GM18867 (cell line): ENCODE data around the gene ADM.

ENCODE experiments used
- ATAC-seq: cut with Tn5 transposase; IDR thresholded peaks from one replicate; pipeline ENCODE4 v1.9.1; 2021; ENCODE audit warnings: mild to moderate bottlenecking, moderate library complexity; ENCODE audit not compliant: unreplicated experiment

The ADM gene

DNA sequence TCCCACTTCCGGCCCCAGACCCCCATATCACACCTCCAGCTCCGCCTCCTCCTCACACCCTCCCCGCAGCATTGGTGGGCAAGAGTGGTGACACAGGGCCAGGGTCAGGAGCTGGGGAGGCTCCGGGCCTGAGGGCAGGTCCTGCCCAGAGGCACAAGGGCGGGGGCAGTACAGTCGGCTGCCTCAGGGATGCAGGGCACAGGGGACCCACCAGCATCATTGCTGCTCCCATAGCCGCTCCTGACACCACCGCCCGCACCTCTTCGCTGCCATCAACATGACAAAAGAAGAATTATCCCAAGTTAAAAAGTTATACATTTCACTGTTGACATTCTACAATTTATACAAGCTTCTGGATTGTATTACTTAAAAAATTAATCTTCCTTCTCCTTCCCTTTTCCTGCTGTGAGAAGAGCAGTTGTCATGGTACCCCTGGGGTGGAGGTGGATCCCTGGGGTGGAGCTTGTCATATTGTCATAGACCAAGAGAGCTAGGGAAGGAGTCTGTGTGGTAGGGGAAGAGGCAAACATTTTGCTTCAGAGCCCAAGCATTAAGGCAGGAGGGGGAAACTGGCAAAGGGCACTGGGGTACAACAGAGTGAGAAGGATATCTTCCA lies 15.0 kb upstream of the ADM start:
- ATAC-seq: no peak

DNA sequence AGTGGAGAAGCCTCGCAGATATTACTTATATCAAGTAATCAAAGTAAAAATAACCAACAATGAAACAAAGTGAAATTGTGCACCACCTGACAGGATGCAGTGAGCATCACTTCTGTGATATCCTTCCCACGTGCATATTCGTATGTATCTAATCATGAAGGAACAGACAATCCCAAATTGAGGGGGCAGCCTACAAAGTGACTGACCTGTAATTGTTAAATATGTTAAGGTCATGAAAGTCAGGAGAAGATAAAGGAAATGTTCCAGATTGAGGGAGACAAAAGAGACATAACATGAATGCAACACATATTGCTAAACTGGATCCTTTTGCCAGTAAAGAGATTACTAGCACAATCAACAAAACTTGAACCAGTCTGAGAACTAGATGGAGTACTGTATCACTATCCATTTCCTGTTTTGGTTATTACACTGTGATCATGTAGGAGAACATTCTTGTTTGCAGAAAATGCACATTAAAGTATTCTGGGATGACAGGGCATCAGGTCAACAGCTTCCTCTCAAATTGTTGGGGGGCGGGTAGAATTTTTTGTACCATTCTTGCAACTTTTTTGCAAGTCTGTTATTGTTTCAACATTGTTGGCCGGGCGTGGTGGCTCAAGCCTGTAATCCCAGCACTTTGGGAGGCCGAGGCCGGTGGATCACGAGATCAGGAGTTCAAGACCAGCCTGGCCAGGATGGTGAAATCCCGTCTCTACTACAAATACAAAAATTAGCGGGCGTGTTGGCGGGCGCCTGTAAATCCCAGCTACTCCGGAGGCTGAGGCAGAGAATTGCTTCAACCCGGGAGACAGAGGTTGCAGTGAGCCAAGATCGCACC lies 12.9 kb upstream of the ADM start:
- ATAC-seq: no peak

DNA sequence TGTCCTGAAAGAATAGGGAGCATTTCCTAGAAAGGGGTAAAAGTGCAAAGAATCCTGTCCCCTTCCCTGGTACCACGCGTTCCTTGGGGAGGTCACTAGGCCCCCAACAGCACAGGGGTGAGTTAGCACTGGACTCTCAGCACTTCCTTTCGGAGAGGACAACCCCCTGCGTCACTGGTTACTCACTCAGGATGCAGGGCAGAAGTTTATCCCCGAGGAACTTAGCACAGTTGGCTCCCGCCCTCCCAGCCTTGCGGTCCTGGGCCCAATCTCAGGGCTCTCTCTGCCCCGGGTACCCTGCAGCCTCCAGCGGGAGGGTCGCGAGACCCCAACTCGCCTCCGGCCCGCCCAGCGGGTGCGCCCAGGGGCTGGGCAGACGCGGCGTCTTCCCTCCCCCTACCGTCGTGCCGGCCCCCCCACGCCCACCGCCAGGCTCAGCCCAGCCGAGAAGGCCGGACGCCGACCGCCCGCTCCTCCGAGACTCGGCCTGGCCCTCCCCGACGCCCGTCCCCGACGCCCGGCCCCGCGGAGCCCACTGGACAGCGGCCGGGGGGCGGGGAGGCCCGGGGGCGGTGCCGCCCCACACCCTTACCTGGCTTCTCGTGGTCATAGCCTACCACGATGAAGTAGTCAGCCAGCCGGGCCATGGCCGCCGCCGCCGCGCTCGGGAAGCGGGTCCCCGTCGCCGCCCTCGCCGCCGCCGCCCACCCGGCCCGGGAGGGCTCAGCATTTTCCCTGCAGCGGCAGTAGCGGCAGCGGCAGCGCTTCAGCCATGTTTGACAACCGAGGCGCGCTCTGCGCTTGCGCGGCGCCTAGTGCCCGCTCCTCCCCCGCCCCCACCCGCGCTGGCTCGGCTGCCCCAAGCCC lies 11.2 kb upstream of the ADM start, which contains the start of gene SBF2:
Gene SBF2, minus strand, starts transcription at position 797 of the 867 bp plus-strand sequence. Its CDS starts 150 bp downstream, at position 647.
- peak; percentile 47 for ATAC-seq

DNA sequence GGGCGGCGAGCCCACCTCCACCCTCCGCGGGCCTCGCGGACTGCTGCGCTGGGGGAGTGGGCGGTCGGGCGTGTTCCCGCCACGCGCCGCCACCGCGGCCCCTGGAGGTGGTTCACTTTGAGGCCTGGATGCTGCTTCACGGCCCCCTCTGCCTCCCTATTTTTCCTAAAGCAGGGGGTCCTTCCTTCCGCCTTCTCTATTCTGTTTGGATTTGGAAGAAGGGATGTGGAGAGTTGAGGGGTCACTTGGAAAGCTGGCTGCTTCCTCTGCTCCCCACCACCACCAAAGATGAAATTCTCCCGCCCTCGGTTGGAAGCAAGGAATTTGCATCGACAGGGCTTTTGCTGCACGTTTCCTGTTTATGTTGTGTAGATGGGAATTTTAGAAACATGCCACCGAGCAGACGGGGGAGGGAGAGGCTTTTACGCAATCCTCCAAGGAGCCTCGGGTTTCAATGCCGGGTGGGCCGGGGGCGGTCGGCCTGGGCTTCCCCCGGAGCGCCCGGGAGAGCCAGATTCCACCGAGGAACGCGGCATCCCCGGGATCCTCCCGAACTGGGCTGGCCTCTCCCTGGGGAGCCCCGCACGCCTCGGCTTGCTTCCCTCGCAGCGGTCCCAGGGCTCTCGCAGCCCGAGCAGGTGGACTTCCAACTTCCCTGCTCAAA lies 10.5 kb upstream of the ADM start:
- no peak for ATAC-seq

DNA sequence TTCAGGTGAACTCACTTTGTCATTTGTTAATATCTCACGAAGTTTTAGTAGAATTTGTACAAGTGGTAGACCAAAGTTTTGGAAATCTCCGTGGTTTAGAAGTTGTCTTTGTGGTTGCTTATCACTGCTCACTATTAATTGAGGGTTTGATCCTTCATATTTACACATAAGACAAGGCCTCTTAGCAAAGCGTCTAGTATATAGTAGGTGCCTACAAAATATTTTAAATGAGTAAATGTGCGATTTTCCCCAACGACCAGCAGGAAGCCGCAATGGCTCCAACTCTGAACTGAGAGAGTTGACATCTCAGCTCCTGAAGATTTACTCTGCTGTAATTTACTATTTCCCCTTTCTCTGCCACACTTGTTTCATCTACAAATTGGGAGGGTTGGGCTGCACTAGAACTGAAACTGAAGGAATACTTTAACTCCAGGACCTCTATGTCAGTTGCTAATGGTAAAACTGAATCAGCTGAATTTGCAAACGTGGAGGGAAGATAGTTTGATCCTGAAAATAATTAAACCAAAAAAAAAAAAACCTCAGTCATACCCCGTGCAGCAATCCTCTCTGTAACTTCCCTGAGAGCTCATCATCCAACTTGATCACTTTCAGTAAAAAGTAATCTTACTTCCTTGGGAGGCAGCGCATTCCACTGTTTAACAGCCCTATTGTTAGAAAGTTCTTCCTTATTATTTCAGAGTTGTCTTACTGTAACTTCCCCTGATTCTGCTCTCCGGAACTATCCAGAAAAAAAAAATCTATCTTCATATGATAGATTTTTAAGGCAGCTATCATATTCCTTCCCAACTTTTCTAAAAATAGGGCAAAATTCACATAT lies 9.6 kb upstream of the ADM start:
- no peak for ATAC-seq

DNA sequence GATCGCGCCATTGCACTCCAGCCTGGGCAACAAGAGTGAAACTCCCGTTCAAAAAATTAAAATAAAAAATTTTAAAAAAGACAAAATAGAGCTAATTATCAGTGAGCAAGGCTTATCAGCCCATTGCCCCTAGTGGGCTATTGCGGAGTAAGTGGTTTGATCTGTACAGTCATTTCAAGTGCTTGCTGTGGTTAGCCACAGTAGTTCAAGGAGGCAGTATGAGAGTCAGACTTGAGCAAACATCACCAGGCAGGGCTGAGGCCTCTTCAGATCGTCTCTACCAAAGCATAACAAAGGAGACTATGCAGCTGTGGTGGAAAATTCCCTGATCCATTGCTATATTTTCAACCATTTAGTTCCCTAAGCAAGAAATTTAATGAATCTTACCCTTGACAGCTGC lies 6.5 kb upstream of the ADM start:
- ATAC-seq: peak; percentile 92

DNA sequence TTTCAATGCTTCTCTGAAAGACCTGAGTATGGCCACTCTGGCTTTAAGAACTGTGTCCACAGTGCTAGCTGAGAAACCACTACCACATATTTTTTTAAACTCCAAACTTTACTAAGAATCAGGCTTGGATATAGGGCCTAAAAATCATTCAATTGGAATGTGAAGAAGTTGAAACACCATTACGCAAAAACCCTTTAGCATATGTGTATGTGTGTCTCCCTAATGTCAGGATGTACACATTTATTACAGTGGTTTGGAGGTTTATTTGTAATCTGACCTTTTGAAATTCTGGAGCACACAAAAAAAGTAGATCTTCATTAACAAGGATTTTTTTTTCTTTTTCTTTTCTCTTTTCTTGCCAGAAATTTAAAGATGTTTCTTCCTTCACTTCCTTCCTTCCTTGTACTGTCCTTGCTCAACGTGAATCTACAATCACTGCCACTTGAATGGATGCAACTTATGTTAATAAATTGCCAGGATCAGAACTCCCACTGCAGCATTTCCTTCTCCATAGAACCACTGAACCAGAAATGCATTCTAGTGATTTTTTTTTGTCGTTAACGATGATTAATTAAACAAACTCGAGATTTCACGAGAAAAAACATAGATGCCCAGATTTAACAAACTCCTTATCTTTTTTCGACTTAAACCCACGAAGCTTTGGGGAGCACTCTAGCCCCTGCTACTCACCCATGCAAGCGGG lies 3.1 kb upstream of the ADM start:
- no peak for ATAC-seq

DNA sequence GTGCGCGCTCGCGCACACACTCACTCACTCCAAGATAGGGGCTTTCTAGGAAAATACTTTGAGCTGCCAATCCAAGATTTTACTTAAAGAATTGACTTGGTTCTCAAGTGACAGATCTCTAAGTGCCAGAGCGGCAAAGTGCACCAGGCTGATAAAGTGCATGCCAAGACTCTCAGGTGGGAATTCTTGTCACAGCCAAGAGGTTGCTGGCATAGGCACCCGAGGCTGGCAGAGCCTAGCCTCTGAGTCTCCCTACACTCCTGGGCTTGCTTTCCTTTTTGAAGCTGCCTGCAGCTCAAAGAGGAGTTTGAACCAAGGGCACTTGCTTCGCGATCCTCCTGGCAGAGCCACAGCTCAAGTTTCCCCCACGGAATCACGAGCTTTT lies 2.5 kb upstream of the ADM start:
- no peak for ATAC-seq

DNA sequence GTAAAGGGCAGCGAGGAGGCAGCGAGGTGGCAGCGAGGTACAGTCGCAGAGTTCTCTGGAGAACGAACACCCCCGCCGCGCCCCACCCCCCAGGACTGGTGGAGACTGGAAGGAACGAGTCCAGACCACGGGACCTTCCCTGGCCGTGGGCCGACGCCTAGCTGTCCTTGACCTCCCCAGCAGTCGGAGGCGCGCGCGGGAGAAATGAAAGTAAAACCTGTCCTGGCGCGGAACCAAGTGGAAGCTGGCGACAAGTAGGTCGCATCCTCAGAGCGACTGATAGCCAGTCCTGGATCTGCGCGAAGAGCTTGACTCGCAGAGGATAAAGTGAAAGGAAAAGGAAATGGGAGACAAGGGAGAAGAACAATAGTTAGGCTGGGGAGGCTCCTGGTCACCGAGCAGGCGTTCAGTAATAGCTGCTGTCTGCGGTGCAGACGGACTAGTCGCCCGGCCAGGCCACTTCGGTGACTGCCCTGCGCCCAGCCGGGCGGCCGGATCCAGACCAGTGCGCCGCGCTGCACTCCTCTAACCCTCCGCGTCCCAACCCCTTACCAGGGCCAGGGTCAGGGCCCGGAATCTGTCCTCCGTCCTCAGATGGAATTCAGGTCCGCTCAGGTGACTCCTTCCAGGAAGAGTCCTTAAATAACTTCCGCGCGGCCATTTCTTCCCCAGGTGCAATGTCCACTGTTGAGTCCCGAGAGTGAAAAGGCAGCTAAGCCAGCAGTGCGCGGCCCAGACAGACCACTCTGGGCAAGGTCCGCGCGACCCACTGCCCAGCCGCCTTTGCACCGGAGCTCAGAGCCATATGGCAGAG lies 1.9 kb upstream of the ADM start:
- no peak for ATAC-seq

DNA sequence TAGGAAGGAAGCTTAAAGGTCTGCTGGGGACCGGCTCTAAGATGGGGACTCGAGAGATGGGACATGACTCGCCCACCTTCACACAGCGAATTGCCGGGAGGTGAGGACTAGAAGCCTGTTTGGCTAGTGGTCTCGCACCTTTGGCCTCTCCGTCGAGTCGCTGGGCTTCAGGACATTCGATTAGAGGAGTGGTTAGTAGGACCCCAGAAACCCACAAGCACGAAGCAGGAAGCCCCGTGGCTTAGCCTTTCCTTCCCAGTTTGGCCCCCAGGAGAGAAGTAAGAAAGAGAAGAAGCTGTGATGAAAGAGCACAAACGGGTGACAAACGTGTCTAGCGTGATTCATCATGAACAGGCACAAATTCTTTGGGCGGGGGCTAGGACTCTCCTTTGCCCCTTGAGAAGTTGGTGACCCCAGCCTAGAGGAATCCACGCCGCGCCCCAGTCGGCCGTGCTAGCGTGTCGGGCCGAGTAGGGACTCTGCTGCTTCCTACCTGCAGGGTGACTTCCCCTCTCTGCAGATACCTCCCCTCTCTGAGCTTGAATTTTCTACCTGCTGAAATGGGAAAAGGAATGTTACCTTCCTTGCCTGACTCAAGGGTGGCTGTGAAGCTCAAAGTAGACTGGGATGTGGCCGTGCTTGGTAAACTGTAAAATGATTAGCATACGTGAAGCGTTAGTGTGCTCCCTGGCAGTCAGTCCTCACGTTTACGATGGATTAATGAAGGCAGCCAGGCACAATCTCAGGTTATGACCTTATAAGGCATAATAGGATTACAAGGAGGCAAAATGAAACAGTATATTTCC lies 1.1 kb upstream of the ADM start:
- ATAC-seq: no peak

DNA sequence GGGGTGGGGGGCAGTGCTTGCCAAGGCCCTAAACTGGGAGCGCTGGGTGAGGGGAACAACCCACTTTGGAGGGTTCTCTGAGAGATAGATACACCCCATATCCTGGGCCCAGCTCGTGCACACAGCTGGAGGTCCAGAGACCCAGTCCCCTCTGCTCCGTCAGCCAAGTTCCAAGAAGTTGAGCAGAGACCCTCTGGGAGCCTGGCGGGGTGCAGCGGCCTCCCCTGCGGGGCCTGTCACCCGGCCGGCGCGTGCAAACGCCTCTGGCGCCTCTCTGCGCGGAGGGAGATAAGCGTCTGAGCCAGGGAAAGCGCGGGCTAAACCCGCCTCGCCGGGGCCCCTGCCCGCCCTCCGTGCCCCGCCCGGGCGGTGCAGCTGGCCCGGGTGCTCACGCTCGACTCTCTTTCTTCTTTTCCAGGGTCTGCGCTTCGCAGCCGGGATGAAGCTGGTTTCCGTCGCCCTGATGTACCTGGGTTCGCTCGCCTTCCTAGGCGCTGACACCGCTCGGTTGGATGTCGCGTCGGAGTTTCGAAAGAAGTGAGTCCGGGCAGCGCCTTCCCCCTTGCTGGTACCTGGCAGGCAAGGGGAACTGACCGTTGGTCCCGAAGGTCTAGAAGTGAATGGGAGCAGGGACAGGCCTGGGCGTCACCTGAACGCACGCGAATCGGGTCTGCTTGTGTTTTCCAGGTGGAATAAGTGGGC lies 540 bp downstream of the ADM start:
- ATAC-seq: no peak

DNA sequence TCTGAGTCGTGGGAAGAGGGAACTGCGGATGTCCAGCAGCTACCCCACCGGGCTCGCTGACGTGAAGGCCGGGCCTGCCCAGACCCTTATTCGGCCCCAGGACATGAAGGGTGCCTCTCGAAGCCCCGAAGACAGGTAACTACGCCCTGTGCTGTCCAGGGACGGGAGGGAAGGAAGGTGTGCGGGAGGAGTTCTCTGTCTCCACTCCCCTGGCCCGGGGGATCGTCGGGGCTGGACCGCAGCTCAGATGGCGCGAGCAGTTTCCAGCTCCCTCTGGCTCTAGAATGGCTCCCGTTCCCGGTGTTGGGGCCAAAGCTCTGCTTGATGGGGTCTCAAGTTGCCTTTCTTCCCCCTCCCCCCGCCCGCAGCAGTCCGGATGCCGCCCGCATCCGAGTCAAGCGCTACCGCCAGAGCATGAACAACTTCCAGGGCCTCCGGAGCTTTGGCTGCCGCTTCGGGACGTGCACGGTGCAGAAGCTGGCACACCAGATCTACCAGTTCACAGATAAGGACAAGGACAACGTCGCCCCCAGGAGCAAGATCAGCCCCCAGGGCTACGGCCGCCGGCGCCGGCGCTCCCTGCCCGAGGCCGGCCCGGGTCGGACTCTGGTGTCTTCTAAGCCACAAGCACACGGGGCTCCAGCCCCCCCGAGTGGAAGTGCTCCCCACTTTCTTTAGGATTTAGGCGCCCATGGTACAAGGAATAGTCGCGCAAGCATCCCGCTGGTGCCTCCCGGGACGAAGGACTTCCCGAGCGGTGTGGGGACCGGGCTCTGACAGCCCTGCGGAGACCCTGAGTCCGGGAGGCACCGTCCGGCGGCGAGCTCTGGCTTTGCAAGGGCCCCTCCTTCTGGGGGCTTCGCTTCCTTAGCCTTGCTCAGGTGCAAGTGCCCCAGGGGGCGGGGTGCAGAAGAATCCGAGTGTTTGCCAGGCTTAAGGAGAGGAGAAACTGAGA lies 1.4 kb downstream of the ADM start:
- no peak for ATAC-seq

DNA sequence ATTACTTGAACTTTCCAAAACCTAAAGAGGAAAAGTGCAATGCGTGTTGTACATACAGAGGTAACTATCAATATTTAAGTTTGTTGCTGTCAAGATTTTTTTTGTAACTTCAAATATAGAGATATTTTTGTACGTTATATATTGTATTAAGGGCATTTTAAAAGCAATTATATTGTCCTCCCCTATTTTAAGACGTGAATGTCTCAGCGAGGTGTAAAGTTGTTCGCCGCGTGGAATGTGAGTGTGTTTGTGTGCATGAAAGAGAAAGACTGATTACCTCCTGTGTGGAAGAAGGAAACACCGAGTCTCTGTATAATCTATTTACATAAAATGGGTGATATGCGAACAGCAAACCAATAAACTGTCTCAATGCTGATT lies 2.1 kb downstream of the ADM start:
- ATAC-seq: no peak

DNA sequence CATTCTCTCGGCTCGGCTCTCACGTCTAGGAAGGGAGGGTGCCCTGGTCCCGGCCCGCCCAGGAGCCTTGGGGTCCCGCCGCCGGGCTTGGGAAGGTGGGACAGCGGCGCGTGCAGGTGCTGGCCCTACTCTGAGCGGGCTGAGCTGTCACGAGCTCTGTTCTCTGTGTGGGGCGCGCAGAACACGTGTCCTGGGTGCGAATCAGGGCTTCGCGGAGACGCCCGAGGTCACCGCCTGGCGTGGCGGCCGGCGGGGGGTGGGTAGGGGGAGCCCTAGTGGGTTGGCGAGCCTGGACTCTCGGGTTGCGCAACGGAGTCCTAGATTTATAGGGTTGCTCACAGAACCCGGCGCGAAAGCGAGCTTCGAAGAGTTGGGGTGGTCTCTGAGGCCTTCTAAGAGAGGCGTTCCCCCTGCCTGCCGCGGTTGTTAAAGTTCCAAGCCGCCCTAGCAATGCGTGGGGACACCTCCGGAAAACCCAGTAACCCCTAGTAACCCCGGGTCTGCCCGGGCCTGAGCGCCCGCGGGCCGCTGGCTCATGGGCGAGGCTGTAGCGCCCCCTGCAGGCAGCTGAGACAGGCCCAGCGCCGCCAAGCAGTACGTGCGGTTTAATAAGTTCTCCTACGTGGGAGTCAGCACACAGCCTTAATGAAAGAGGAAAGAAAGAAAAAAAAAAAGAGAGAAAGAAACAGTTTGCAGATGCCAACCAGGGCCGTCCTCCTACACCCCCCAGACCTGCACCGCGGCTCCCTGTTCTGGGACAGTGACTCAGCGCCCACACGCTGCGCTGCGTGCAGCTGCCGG lies 2.7 kb downstream of the ADM start:
- peak; percentile 66 for ATAC-seq

DNA sequence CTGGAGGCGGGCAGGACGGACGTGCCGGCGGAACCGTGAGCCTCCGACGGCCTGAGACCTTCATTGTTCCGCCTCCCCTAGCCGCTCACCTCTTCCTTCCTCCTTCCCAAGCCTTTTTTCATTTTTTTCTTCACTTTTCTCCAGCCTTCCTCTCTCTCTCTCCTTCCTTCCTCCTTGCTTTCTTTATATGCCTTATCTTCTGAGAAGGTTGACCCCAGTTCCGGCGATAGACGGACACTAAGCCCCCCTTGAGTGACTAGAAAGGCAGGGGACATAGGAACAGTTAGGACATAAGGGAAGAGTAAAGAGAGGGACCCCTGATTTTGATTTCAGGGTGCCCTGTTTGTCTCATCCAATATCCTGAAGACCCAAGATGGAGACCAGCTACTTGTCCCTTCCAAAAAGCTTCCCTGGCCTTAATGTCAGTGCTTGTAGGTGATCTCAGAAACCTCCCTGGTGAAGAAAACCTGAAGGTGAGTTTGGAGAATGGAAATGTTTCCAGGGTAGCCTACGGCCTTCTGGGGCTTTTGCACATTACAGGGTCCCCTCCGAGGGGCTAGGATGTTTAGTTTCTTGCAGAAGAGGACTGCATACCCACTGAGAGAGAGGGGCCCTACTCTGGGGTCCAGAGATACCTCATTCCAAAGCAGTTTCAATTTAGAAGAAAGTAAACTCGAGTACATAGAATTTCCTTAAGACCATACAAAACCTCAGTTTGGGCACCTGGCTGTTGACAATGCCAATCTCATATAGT lies 3.5 kb downstream of the ADM start:
- ATAC-seq: no peak
